Right lobe of liver (tissue), 6 donors: ENCODE results near the gene CAMTA1. TPM values are rescaled to one million over a fixed set of nuclear protein-coding genes. Genes with fewer than 3 reads are reported as not detected.
A peak's percentile ranks its signal among the peaks of the same experiment; 100 is the strongest.

Experiments used
- ATAC-seq, 4 donors: fragments of 200-7000 bp; cut with Tn5 transposase; one replicate each; pipeline ENCODE4 v1.9.1; 2020; ENCODE audit warnings: mild to moderate bottlenecking in 4 of 4, moderate library complexity in 4 of 4
- DNase-seq, 3 donors: peaks; one replicate each; pipeline ENCODE4 v3.0.0-alpha.2; 2020
- H3K27ac ChIP-seq, 3 donors: fragments of 200-600 bp; one replicate each; pipeline ENCODE4 v1.8.0; 2022
- H3K27me3 ChIP-seq, 2 donors: fragments of 200-600 bp; one replicate each; pipeline ENCODE4 v1.8.0; 2022
- H3K36me3 ChIP-seq, 4 donors: fragments of 200-600 bp; sonication (generic) in 1 of 4; one replicate each; pipeline versions ENCODE4 v1.5.1 to v1.8.0; 2017 to 2022; ENCODE audit warnings: control low read depth in 1 of 4
- H3K4me1 ChIP-seq, 4 donors: fragments of 200-600 bp; sonication (generic) in 1 of 4; one replicate each; pipeline versions ENCODE4 v1.5.1 to v1.8.0; 2017 to 2022; ENCODE audit warnings: control low read depth in 1 of 4
- H3K4me3 ChIP-seq, 3 donors: fragments of 200-600 bp; one replicate each; pipeline ENCODE4 v1.8.0; 2022
- H3K9me3 ChIP-seq, 4 donors: fragments of 200-600 bp; sonication (generic) in 1 of 4; one replicate each; pipeline versions ENCODE4 v1.5.1 to v1.8.0; 2017 to 2022; ENCODE audit warnings: control low read depth in 1 of 4
- CTCF ChIP-seq, 4 donors: fragments of 200-600 bp in 3 of 4; fragments of 450-650 bp in 1 of 4; IDR thresholded peaks; one replicate each; pipeline versions ENCODE4 v1.5.1 to v1.8.0; 2016 to 2022; ENCODE audit warnings: antibody characterized with exemption in 4 of 4, mild to moderate bottlenecking in 2 of 4
- POLR2A ChIP-seq: fragments of 450-650 bp; IDR thresholded peaks from one replicate; pipeline ENCODE4 v1.6.1; 2017; ENCODE audit warnings: antibody characterized with exemption, mild to moderate bottlenecking
- WGBS: methylation state at CpG from one replicate; pipeline ENCODE4 v1.1.6; 2018; ENCODE audit warnings: low coverage, low lambda C conversion rate; ENCODE audit not compliant: insufficient coverage; ENCODE audit errors: missing lambda C conversion rate; 5-methylcytosine and 5-hydroxymethylcytosine counted together
- intact Hi-C, 2 donors: fragments of 100-400 bp; cut with DNase I; formaldehyde crosslinking; loops; one replicate each; pipeline versions ENCODE4 v1.11.2 to v1.14.1; 2022
- total RNA-seq, 6 experiments: library from RNA; depleted of rRNA in 2 of 6; stranded (reverse); fragments of >200 nt in 2 of 6; fragmentation: NEBNext Ultra II Directional in 3 of 6; extraction: Animal tissue kit (Norgen Biotek cat#: 25700) in 3 of 6; gene quantifications; one replicate each; pipeline versions ENCODE4 v1.1.0 to v1.2.4, GENCODE V29; 2016 to 2023
- donor health status: DM: no; HTN: yes; CAD: no.
- donor health status: DM: no; HTN: no; CAD: no.
- donor health status: DM: no; HTN: no; CAD: no.
- donor health status: DM: no; HTN: yes; CAD: no.
- donor health status: DM: no; HTN: yes; CAD: no.

CAMTA1 gene
- total RNA-seq, 6 experiments from 2014 or later = 32.3 to 49.4 (median 37.2) TPM

- intact Hi-C loops = no loop called here
- no CpG with 5 or more reads among the region's 2 CpGs for WGBS
- no peak for DNase-seq
Measured at GRCh38 chr1:7104339-7104738, 319.1 kb downstream of the CAMTA1 start.

GRCh38 chr1:7105269-7105668 is 320.0 kb downstream of the CAMTA1 start:
- peaks cover 0 to 18% (median 0%) of the 10 kb centered on the region in 4 donors for H3K4me1 ChIP-seq
- 55% methylated on average over 7 of the region's 7 CpGs for WGBS
- H3K36me3 ChIP-seq = no peaks in the 10 kb centered on the region
- ATAC-seq (peak in 2 of 4 donors; percentile 29 to 74), DNase-seq (peak in 1 of 3 donors; percentile 37)
- intact Hi-C loops = no loop called here
- no peak overlapping the region for H3K27ac ChIP-seq
- no peak for TF ChIP-seq POLR2A
- no peak for TF ChIP-seq CTCF (IDR thresholded peaks at IDR 0.05)
- H3K9me3 ChIP-seq = no peaks in the 10 kb centered on the region
- no peaks in the 10 kb centered on the region for H3K27me3 ChIP-seq
- H3K4me3 ChIP-seq = no peak overlapping the region

More at GRCh38 chr1:7104339-7104738, 319.1 kb downstream of the CAMTA1 start:
- Histone ChIP-seq H3K36me3 (no peaks in the 10 kb centered on the region), H3K27ac (no peak overlapping the region), H3K4me1 (peaks cover 0 to 18% (median 0%) of the 10 kb centered on the region in 4 donors), H3K9me3 (no peaks in the 10 kb centered on the region), H3K4me3 (no peak overlapping the region), H3K27me3 (no peaks in the 10 kb centered on the region)
- ATAC-seq = no peak
- TF ChIP-seq CTCF (IDR thresholded peaks at IDR 0.05) (no peak), POLR2A (no peak)

- ATAC-seq (no peak), DNase-seq (no peak)
- Histone ChIP-seq H3K27me3 (no peaks in the 10 kb centered on the region), H3K9me3 (no peaks in the 10 kb centered on the region), H3K27ac (no peak overlapping the region), H3K4me3 (no peak overlapping the region), H3K36me3 (no peaks in the 10 kb centered on the region), H3K4me1 (peaks cover 0 to 18% (median 0%) of the 10 kb centered on the region in 4 donors)
- intact Hi-C loops = no loop called here
- TF ChIP-seq POLR2A = no peak
- no peak for TF ChIP-seq CTCF (IDR thresholded peaks at IDR 0.05)
- 81% methylated on average over 15 of the region's 15 CpGs for WGBS
Measured at GRCh38 chr1:7106442-7107108, 321.3 kb downstream of the CAMTA1 start.

GRCh38 chr1:7107109-7107830 is 322.0 kb downstream of the CAMTA1 start:
- Histone ChIP-seq H3K9me3 (no peaks in the 10 kb centered on the region), H3K4me1 (peaks cover 0 to 18% (median 0%) of the 10 kb centered on the region in 4 donors), H3K27ac (no peak overlapping the region), H3K27me3 (no peaks in the 10 kb centered on the region), H3K4me3 (no peak overlapping the region), H3K36me3 (no peaks in the 10 kb centered on the region)
- no peak for TF ChIP-seq CTCF (IDR thresholded peaks at IDR 0.05)
- TF ChIP-seq POLR2A = no peak
- intact Hi-C loops = no loop called here
- ATAC-seq = peak; percentile 36 to 63 (median 62)
- DNase-seq = no peak
- 22% methylated on average over 11 of the region's 17 CpGs for WGBS
